ENCODE data around the gene ADRA2A.

GRCh38 chr10:111101796-111102195 lies 25.0 kb downstream of the ADRA2A start:
- no peak for TF ChIP-seq CTCF (IDR thresholded peaks at IDR 0.05)
- TF ChIP-seq POLR2A (IDR thresholded peaks at IDR 0.05): no peak
